HepG2 (cell line): ENCODE results near the gene AKAP7.

ENCODE experiments used
- ARNT ChIP-seq: fragments of 450-650 bp; IDR thresholded peaks from 2 replicates; pipeline ENCODE4 v1.6.1; 2017
- CBFB ChIP-seq: sonication (generic); formaldehyde crosslinking; IDR thresholded peaks from 2 replicates; pipeline ENCODE4 v1.4.0; 2020; ENCODE audit warnings: missing genetic modification reagents
- HNRNPL ChIP-seq: fragments of 200-400 bp; formaldehyde crosslinking; IDR thresholded peaks from 2 replicates; pipeline ENCODE4 v1.6.1; 2017; ENCODE audit warnings: mild to moderate bottlenecking, low read depth, low read length
- POLR2A ChIP-seq, 2 experiments: IDR thresholded peaks; 2 replicates each; pipeline ENCODE4 v1.6.1; 2011; ENCODE audit warnings: low read depth in 2 of 2, low read length in 2 of 2, mild to moderate bottlenecking in 1 of 2, moderate library complexity in 1 of 2; ENCODE audit not compliant: insufficient read depth in 1 of 2
- POLR2AphosphoS5 ChIP-seq: IDR thresholded peaks from 2 replicates; pipeline ENCODE4 v1.6.1; 2012; ENCODE audit warnings: low read depth, low read length
- RBM39 ChIP-seq: fragments of 200-400 bp; formaldehyde crosslinking; IDR thresholded peaks from one replicate; pipeline ENCODE4 v1.6.1; 2018; ENCODE audit warnings: antibody characterized with exemption, mild to moderate bottlenecking, low read depth, low read length; ENCODE audit not compliant: poor library complexity, severe bottlenecking
- SIN3A ChIP-seq: IDR thresholded peaks from 2 replicates; pipeline ENCODE4 v1.6.1; 2011; ENCODE audit warnings: low read depth, mild to moderate bottlenecking, control low read depth, low read length, borderline replicate concordance
- SMC3 ChIP-seq: IDR thresholded peaks from 2 replicates; pipeline ENCODE4 v1.6.1; 2011; ENCODE audit warnings: low read length, improper control_type of control experiment
- ZNF232 ChIP-seq: sonication (generic); formaldehyde crosslinking; IDR thresholded peaks from 2 replicates; pipeline ENCODE4 v1.4.0; 2020; ENCODE audit warnings: missing genetic modification reagents, borderline replicate concordance
- ZNF709 ChIP-seq: sonication (generic); formaldehyde crosslinking; IDR thresholded peaks from 2 replicates; pipeline ENCODE4 v1.5.0; 2020; ENCODE audit warnings: mild to moderate bottlenecking, missing genetic modification reagents
- TF ChIP-seq, protein P1 (sequence below): fragments of 450-650 bp; IDR thresholded peaks from 2 replicates; pipeline ENCODE4 v1.6.1; 2016
- TF ChIP-seq, protein P2 (sequence below): sonication (generic); formaldehyde crosslinking; IDR thresholded peaks from 2 replicates; pipeline ENCODE4 v1.8.0; 2022; ENCODE audit warnings: missing genetic modification reagents, low read depth, mild to moderate bottlenecking, borderline replicate concordance

DNA sequence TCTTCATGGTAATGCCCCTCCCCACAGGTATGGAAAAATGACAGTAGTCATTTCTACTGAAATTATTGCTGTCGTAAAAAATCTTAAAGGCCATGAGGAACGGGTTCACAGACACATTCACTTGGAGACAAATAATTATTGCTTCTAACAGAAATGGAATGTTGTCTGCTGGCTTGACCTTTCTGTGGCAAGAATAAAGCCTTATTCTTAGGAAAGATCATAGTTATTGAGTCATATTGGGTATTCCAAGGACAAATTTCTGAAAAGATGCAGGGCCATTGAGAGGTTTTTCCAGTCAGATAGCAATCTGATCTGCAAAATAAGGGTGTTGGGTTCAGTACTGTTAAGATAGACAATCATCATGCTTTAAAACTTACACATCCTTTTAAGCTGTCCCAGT, 29.2 kb downstream of the AKAP7 start:
- no peak for TF ChIP-seq ZNF232
- TF ChIP-seq ZNF709 (CRISPR knock-in tag), result no peak
- TF ChIP-seq, protein P1, sequence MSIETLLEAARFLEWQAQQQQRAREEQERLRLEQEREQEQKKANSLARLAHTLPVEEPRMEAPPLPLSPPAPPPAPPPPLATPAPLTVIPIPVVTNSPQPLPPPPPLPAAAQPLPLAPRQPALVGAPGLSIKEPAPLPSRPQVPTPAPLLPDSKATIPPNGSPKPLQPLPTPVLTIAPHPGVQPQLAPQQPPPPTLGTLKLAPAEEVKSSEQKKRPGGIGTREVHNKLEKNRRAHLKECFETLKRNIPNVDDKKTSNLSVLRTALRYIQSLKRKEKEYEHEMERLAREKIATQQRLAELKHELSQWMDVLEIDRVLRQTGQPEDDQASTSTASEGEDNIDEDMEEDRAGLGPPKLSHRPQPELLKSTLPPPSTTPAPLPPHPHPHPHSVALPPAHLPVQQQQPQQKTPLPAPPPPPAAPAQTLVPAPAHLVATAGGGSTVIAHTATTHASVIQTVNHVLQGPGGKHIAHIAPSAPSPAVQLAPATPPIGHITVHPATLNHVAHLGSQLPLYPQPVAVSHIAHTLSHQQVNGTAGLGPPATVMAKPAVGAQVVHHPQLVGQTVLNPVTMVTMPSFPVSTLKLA, result no peak
- no peak for TF ChIP-seq POLR2AphosphoS5
- TF ChIP-seq RBM39, result no peak
- no peak for TF ChIP-seq ARNT
- no peak for TF ChIP-seq CBFB (CRISPR knock-in tag)
- no peak for TF ChIP-seq SMC3
- TF ChIP-seq SIN3A, result no peak
- TF ChIP-seq, protein P2, sequence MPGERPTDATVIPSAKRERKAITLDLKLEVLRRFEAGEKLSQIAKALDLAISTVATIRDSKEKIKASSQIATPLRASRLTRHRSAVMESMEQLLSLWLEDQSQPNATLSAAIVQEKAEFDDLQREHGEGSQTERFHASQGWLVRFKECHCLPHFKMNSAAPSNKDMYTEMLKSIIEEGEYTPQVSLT (CRISPR knock-in tag), result no peak
- no peak for TF ChIP-seq HNRNPL
- TF ChIP-seq POLR2A (IDR thresholded peaks at IDR 0.05; ENCODE audit: insufficient read depth in 1 of 2, low read depth in 2 of 2, low read length in 2 of 2), result no peak
